ENCODE measurements around the gene U2SURP.

The U2SURP gene

GRCh38 chr3:143101792-143102381 is 100.5 kb downstream of the U2SURP start:
- DNase-seq (ENCODE audit: low read depth) = no peak

DNA sequence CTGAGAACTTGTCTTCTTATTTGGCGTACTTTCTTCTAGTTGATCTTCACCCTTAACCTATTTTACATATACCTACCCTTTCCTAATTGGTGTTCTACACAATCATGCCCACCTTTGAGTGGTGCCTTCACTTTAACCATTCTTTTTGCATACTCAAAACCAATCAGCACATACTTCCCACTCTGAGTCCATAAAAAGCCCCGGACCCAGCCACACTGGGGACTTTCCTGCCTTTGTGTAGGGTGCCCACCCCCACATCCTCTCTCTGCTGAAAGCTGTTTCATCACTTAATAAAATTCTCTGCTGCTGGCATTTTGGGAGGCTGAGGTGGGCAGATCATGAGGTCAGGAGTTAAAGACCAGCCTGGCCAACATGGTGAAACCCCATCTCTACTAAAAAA is 102.3 kb downstream of the U2SURP start:
- DNase-seq (ENCODE audit: low read depth) = no peak

GRCh38 chr3:143105170-143105569 is 103.8 kb downstream of the U2SURP start:
- DNase-seq (ENCODE audit: low read depth) = no peak

DNA sequence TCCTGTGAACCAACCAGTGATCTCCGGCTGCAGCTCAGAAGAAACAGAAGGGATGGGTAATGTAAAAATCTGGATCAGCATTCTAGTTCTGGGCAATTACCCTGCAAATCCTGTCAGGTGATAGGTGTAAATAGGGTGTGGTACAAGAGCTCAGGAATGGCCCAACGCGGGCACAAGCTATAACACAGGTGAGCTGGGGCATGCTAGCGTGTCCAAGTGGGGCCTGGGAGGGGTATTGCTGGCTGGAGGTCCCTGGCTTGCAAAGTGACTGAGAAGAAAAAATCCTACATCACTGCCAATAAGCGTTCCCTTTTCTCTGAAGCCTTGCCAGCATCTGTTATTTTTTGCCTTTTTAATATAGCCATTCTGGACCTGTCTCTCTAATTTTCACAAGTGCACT is 108.5 kb downstream of the U2SURP start:
- DNase-seq (ENCODE audit: low read depth) = no peak
